Psoas muscle (tissue), 8 donors: ENCODE data around the gene LRRC53. TPM values are rescaled to one million over a fixed set of nuclear protein-coding genes. Genes with fewer than 3 reads are reported as not detected.

Source experiments
- ATAC-seq, 4 donors: fragments of 200-7000 bp; cut with Tn5 transposase; one replicate each; pipeline ENCODE4 v1.9.1; 2020; ENCODE audit warnings: moderate library complexity in 3 of 4, mild to moderate bottlenecking in 2 of 4
- DNase-seq, 2 donors: peaks; one replicate each; pipeline ENCODE4 v3.0.0-alpha.2; 2020
- H3K27ac ChIP-seq: fragments of 200-600 bp; one replicate; pipeline ENCODE4 v1.8.0; 2022
- H3K27me3 ChIP-seq, 3 donors: fragments of 200-600 bp in 1 of 3; one replicate each; pipeline versions ENCODE4 v1.6.1 to v1.8.0; 2013 to 2022; ENCODE audit warnings: low read length in 2 of 3, mild to moderate bottlenecking in 2 of 3, moderate library complexity in 1 of 3; ENCODE audit not compliant: insufficient read depth in 3 of 3
- H3K36me3 ChIP-seq, 2 donors: fragments of 200-600 bp in 1 of 2; one replicate each; pipeline versions ENCODE4 v1.6.1 to v1.8.0; 2013 to 2022; ENCODE audit warnings: low read depth in 1 of 2, mild to moderate bottlenecking in 1 of 2, moderate library complexity in 1 of 2; ENCODE audit not compliant: insufficient read depth in 1 of 2
- H3K4me1 ChIP-seq: fragments of 200-600 bp; one replicate; pipeline ENCODE4 v1.8.0; 2022
- H3K4me3 ChIP-seq: fragments of 200-600 bp; one replicate; pipeline ENCODE4 v1.8.0; 2022; ENCODE audit warnings: mild to moderate bottlenecking
- H3K9me3 ChIP-seq: fragments of 200-600 bp; one replicate; pipeline ENCODE4 v1.8.0; 2022
- CTCF ChIP-seq: fragments of 200-600 bp; IDR thresholded peaks from one replicate; pipeline ENCODE4 v1.8.0; 2022; ENCODE audit warnings: antibody characterized with exemption
- WGBS, 3 donors: extraction: QIAGEN DNeasy Blood & Tissue Kit; methylation state at CpG; one replicate each; pipeline versions ENCODE4 v1.1.6 to v1.1.7; 2013; 5-methylcytosine and 5-hydroxymethylcytosine counted together
- intact Hi-C, 2 donors: fragments of 100-400 bp; cut with DNase I; formaldehyde crosslinking; loops; one replicate each; pipeline versions ENCODE4 v1.11.0 to v1.14.2; 2022
- long read RNA-seq, 2 donors: library from polyadenylated mRNA; unstranded; transcript quantifications; one replicate each; pipeline ENCODE4 v2.0.0, GENCODE V29; 2021
- polyA plus RNA-seq, 3 donors: library from polyadenylated mRNA; stranded (reverse); fragments of 200-250 nt; gene quantifications; one replicate each; pipeline ENCODE4 v1.2.3, GENCODE V29; 2013
- total RNA-seq, 4 donors: library from RNA; stranded (reverse); fragmentation: NEBNext Ultra II Directional in 2 of 4; extraction: Animal tissue kit (Norgen Biotek cat#: 25700) in 2 of 4; gene quantifications; one replicate each; pipeline versions ENCODE4 v1.2.1 to v1.2.4, GENCODE V29; 2021 to 2023
- donor health status: healthy with polysubstance abuse.
- donor health status: DM: no; HTN: no; CAD: no; lungs with moderate emphysema.
- donor health status: Bipolar disorder and iron deficiency.
- donor health status: healthy.
- donor health status: DM: yes; HTN: yes; CAD: no.
- donor health status: DM: no; HTN: no; CAD: no.
- donor health status: DM: no; HTN: no; CAD: no.
- donor health status: DM: yes; HTN: yes; CAD: no.

The LRRC53 gene
- total RNA-seq, result not detected
- polyA plus RNA-seq, result not detected
- long read RNA-seq, donor 1, result 0 reads
- long read RNA-seq, donor 2, result 0 reads

GRCh38 chr1:74512170-74512915 lies at the start of gene LRRC53:
TSS of gene LRRC53 (minus strand) at chr1:74512611. CDS start at chr1:74483349, 29,262 bp downstream.
- H3K4me3 ChIP-seq, result no peak within 1 kb of the TSS
- ATAC-seq, result no peak
- no peak within 1 kb of the TSS for H3K27ac ChIP-seq
- no peaks in the 10 kb centered on the region for H3K4me1 ChIP-seq
- H3K9me3 ChIP-seq, result no peaks in the 10 kb centered on the region
- no peak for TF ChIP-seq CTCF
- DNase-seq, result no peak
- intact Hi-C loops, result no loop called here
- no peaks in the 10 kb centered on the region for H3K36me3 ChIP-seq
- no peaks in the 10 kb centered on the region for H3K27me3 ChIP-seq
- WGBS, 3 donors, result 56 to 64% (median 60%) methylated on average over 2 of the region's 2 CpGs

- no peak for DNase-seq
- Histone ChIP-seq H3K27ac (no peak overlapping the region), H3K4me3 (no peak overlapping the region), H3K4me1 (no peaks in the 10 kb centered on the region), H3K27me3 (no peaks in the 10 kb centered on the region), H3K9me3 (no peaks in the 10 kb centered on the region), H3K36me3 (no peaks in the 10 kb centered on the region)
- no peak for ATAC-seq
- WGBS, 3 donors, result 88 to 95% (median 94%) methylated on average over 2 of the region's 2 CpGs
- intact Hi-C loops, result no loop called here
- TF ChIP-seq CTCF, result no peak
These were observed 37.5 kb upstream of the LRRC53 start for GRCh38 chr1:74549932-74550331.

- no peak overlapping the region for H3K27ac ChIP-seq
- H3K36me3 ChIP-seq, result no peaks in the 10 kb centered on the region
- ATAC-seq (no peak), DNase-seq (no peak)
- intact Hi-C loops, result no loop called here
- no peak overlapping the region for H3K4me3 ChIP-seq
- no peak for TF ChIP-seq CTCF
- no peaks in the 10 kb centered on the region for H3K9me3 ChIP-seq
- H3K27me3 ChIP-seq, result no peaks in the 10 kb centered on the region
- H3K4me1 ChIP-seq, result no peaks in the 10 kb centered on the region
- 72 to 78% (median 75%) methylated on average over 4 of the region's 4 CpGs for WGBS, 3 donors
These were observed 36.7 kb upstream of the LRRC53 start for GRCh38 chr1:74548961-74549750.

- H3K4me3 ChIP-seq, result no peak overlapping the region
- H3K4me1 ChIP-seq, result no peaks in the 10 kb centered on the region
- no peak for TF ChIP-seq CTCF
- no peaks in the 10 kb centered on the region for H3K9me3 ChIP-seq
- no peaks in the 10 kb centered on the region for H3K36me3 ChIP-seq
- WGBS, 3 donors, result 76 to 77% (median 76%) methylated on average over 2 of the region's 2 CpGs
- H3K27me3 ChIP-seq, result no peaks in the 10 kb centered on the region
- no peak overlapping the region for H3K27ac ChIP-seq
- DNase-seq (no peak), ATAC-seq (no peak)
- intact Hi-C loops, result no loop called here
These were observed 33.4 kb upstream of the LRRC53 start for GRCh38 chr1:74545821-74546220.
